H1 (cell line): ENCODE data around the gene PRCD. TPM values are rescaled to one million over a fixed set of nuclear protein-coding genes. Genes with fewer than 3 reads are reported as not detected.

Experiments used
- BACH1 ChIP-seq: IDR thresholded peaks from 2 replicates; pipeline ENCODE4 v1.6.1; 2012; ENCODE audit warnings: low read length, improper control_type of control experiment
- CHD1 ChIP-seq: IDR thresholded peaks from 2 replicates; pipeline ENCODE4 v1.6.1; 2012; ENCODE audit warnings: low read depth, low read length, improper control_type of control experiment
- CHD7 ChIP-seq: fragments of 300-600 bp; sonication (generic); IDR thresholded peaks from 2 replicates; pipeline ENCODE4 v1.7.1; 2012; ENCODE audit warnings: low read length, moderate library complexity, mild to moderate bottlenecking, inconsistent platforms; ENCODE audit not compliant: insufficient replicate concordance
- GTF2F1 ChIP-seq: IDR thresholded peaks from 2 replicates; pipeline ENCODE4 v1.6.1; 2012; ENCODE audit warnings: low read depth, low read length, improper control_type of control experiment, borderline replicate concordance
- RFX5 ChIP-seq: IDR thresholded peaks from 2 replicates; pipeline ENCODE4 v1.6.1; 2011; ENCODE audit warnings: low read depth, low read length, improper control_type of control experiment, borderline replicate concordance
- SP4 ChIP-seq: IDR thresholded peaks from 2 replicates; pipeline ENCODE4 v1.6.1; 2012; ENCODE audit warnings: low read length, inconsistent platforms
- polyA plus RNA-seq, 7 experiments: library from polyadenylated mRNA; depleted of rRNA in 3 of 7; stranded (reverse) in 5 of 7; unstranded in 2 of 7; fragments of >200 nt in 5 of 7; fragments of 200-250 nt in 2 of 7; gene quantifications; 1 replicate in 5 of 7; 2 replicates in 1 of 7; 4 replicates in 1 of 7; pipeline versions ENCODE4 v1.2.1 to v1.2.3, GENCODE V29; 2011 to 2013; ENCODE audit warnings: missing spikeins in 2 of 7, mixed read lengths in 2 of 7
- total RNA-seq: library from RNA; stranded (reverse); fragmentation: NEBNext Ultra II Directional; extraction: Animal tissue kit (Norgen Biotek cat#: 25700); gene quantifications from 2 replicates; pipeline ENCODE4 v1.2.1, GENCODE V29; 2021

The PRCD gene
- total and polyA plus RNA-seq, 2 of the 8 experiments (the other 6 are each of a cell fraction or from before 2014, with no cell fraction given), result 0.77 to 2.1 TPM

- TF ChIP-seq CHD7 (no peak), GTF2F1 (no peak), SP4 (no peak), RFX5 (no peak), CHD1 (no peak), BACH1 (no peak)
Measured at GRCh38 chr17:76538941-76539570, 788 bp upstream of the PRCD start (continued).
